SW480 (cell line): ENCODE measurements around the gene NPIPB6.

Experiments
- DNase-seq: peaks from one replicate; pipeline ENCODE4 v3.0.0-alpha.2; 2016; ENCODE audit warnings: low spot score

NPIPB6 gene

DNA sequence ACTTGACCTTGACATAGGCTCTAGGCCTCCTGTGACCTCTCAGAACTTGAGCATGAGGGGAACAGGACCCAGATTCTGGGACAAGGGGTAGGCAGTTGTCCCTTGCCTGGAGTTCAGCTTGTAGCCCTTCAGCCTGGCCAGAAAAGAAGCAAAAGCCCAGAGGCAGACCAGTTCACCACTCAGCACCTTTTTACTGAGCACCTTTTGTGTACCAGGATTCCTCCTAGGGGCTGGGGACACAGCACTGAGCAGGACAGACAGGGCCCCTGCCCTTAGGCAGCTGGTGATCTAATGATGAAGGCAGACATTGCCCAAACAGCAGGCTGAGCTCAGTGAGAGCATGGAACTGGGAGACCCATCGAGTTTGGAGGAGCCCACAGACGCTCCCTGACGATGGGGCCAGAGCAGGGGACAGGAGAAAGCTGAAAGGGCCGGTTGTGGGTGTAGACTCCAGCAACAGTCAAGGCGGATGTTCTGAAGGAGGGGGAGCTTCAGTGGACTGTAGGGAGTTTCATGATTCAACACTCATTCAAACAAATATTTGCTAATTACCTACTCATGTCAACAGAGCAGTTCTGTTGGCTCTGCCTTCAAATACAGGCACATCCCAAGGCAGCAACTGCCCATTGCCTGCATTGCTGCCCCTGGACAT lies 38.9 kb downstream of the NPIPB6 start:
- DNase-seq = no peak

DNA sequence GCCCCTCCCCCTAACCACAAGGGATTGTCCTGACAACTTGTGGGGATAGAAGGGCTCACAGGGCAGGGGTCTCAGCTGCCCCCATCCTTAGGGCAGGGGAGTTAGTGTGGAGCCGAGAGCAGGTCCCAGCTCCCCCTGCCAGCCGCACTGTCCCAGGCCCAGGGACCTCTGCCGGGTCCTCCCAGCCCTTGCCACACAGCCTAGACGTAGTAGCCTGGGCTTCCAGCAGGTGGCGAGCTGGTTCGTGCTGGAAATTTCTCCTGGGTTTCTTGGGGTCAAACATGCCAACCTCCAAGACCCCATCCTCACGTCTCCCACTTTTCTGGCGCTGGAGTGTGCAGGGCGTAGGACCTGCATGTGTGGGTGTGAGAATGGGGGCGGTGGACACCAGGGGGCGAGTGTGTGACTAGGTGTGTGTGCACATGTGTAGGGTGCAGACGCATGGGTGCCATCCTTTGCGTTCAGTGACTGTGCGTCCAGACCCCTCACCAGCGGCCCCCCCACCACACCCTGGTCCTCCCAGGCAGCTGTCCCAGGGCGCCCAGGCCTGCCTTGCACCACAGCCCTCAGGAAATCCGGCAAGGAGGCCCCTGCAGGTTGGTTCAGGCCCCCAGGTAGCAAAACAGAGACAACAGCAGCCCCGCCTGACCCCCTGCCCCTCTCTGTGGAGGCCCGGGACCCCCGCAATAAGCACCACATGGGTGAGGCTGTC lies 41.5 kb downstream of the NPIPB6 start:
- no peak for DNase-seq

DNA sequence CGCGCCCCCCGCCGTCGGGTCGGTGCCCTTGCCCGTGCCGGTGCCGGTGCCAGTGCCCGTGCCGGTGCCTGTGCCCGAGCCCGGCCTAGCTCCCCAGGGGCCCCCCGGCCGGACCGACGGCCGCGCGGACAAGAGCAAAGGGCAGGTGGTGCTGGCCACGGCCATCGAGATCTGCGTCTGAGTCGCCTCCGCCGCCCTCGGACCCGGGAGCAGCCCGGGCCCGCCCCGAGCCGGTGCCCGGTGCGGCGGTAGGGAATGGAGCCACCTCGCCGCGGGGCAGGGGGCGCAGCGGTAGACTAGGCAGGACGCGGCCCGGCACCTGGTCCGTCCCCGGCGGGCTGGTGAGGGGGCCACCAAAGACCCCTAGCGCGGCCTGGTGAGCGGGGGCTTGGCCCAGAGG lies 42.6 kb downstream of the NPIPB6 start:
- no peak for DNase-seq

DNA sequence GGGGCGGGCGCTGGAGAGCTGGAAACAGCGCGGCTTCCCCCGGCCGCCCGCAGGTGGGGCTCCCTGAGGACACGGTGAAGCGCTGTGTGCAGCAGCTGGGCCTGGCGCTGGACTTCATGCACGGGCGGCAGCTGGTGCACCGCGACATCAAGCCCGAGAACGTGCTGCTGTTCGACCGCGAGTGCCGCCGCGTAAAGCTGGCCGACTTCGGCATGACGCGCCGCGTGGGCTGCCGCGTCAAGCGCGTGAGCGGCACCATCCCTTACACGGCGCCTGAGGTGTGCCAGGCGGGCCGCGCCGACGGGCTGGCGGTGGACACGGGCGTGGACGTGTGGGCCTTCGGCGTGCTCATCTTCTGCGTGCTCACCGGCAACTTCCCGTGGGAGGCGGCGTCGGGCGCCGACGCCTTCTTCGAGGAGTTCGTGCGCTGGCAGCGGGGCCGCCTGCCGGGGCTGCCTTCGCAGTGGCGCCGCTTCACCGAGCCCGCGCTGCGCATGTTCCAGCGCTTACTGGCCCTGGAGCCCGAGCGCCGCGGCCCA lies 43.2 kb downstream of the NPIPB6 start:
- no peak for DNase-seq

DNA sequence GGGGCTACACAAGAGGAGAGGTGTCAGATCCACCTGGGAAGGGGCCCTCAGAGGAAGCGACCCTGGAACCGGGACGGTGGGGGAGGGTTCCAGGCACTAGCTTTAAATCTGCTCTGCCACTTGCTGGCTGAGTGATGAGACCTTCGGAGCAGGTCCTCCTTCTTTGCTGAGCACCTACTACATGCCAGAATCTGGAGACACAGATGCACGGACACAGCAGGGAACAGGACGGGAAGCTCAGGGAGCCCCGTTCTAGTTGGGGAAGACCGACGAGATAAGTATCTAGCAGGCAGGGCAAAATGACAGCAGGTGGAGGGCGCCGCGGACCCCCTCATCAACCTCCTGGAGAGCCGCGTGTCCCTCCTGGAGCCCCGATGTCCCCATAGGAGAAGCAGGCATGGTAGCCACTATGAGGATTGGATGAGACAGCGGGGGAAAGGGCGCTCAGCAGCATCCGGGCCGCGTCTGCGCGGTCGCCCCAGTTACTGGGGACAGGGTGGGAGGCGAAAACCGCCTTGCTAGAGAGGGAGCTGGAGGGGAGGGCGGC lies 43.8 kb downstream of the NPIPB6 start:
- DNase-seq = no peak

DNA sequence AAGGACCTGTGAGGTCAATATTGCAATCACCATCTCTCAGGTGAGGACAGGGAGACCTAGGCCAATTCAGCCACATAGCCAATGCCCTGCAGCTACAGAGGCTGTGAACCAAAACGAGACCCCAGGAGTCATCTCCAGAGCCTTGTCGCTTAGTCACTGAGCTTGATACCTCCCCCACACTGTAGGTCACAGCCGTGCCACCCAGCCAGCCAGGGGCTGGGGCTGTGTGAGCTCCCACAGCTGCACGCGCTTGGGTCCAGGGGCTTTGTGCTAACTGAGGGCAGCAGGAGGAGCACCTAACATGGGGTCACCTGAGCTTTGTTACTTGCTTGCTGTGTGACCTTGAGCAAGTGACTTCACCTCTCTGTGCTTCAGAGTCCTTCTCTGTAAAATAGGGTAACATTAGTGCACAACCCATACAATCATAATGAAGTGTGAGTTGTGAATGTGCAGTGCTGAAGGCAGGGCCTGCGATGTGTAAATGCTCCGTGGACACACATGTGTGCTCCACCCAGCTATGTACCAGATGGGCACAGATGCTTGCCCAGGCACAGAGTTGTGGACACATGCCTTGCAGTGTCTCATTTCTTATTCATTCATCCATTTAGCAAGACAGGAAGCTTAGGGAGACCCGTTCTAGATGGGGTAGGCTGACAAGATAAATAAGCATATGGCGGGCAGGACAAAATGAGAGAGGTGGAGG lies 45.1 kb downstream of the NPIPB6 start:
- DNase-seq = no peak

DNA sequence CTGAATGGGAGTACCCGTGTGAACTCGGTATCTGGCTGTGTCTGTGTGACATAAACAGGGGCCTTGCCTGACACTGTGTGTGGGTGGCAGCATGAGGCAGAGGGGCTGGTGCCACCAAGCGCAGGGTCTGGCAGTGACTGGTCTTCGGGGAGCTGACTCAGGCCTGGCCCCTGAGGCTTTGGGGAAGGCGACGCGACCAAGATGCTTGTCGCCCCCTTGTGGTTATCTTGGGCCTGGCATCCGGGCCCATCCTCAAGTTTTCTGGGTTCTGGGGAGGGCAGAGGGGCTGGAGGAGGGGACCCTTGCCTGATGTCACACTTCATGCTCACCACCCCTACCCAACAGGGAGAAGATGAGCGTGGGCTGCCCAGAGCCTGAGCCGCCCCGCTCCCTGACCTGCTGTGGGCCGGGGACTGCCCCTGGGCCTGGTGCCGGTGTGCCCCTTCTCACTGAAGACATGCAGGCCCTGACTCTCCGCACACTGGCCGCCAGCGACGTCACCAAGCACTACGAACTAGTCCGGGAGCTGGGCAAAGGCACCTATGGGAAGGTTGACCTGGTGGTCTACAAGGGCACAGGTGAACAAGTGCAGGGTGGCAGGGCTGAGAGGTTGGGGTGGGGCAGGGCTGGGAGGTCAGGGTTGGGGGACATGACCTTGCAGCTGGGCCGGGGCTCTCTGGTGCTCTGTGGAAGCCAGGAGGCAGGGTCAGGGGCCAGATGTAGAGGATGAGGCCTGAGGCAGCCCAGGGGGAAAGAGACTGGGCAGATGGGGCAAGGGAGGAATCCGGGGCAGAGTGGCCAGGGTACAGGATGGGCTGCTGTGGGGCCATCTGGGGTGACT lies 46.0 kb downstream of the NPIPB6 start:
- DNase-seq = peak; percentile 44

DNA sequence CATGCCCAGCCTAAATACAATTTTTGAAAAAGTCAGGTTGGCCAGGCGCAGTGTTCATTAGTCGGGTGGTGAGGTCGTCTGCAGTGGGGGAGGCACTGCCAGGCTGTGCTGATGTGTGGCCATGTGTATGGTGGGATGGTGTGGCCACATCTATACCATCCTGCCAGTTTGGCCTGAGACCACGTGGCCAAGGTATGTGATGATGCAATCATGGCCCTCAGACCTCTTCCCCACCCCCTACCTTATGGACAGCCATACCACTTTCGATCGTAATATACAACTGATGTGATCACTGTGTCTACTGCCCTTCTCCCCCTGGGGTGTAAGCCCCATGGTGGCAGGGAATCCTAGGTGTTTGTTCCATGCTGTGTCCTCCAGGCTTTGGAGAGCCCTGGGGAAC lies 47.3 kb downstream of the NPIPB6 start:
- DNase-seq = no peak

DNA sequence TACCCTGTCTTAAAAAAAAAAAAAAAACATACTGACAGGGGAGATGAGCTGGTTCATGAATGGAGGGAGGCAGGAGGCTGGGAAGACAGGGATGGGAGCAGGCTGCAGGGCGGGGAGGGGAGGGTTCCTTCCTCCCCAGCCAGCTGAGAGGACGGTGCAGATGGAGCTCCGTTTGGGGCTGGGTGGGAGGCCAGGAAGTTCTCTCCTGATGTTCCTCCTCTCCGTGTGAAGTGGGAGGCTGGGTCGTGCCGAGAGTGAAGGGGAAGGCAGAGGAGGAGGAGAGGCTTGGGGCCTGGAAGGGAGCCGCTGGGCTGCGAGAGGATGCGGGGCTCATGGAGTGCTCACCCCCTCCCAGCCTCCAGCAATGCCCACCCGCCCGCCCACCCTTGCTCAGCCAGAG lies 49.7 kb downstream of the NPIPB6 start:
- DNase-seq = no peak

DNA sequence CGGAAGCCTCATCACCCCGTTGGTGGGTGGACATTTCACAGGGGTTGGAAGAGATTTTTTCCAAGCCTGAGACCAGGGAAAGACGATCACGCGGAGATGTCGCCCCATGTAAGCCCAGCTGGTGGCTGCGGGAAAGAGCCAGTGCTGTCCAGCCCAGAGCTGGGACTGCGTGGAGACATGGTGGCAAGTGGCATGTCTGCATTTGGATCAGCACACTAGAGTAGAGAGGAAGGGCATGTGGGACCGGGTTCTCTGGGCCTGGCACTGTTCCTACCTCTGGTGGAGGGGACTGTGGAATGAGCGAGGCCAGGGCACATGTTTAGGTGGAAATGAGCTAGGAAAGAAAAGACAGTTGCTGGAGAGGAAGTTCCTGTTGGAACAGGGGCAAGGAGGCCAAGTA lies 51.0 kb downstream of the NPIPB6 start:
- no peak for DNase-seq

DNA sequence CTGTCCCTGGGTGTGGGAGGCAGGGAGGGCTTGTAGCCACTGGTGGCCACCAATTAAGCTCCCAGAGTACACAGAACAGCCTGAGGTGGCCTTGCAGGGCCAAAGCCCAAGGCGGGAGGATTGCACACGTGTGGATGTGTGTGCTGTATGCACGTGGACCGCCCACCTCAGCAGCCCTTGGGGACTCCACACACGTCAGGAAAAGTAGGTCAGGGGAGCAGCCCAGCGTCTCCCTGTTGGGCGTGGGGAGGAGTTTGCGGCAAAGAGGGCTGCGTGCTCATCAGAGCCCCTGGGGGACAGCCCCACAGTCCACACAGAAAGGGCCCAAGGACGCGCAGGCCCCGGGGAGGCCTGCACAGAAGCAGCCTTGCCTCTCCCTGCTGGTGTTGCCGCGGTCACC lies 51.4 kb downstream of the NPIPB6 start:
- DNase-seq = no peak

DNA sequence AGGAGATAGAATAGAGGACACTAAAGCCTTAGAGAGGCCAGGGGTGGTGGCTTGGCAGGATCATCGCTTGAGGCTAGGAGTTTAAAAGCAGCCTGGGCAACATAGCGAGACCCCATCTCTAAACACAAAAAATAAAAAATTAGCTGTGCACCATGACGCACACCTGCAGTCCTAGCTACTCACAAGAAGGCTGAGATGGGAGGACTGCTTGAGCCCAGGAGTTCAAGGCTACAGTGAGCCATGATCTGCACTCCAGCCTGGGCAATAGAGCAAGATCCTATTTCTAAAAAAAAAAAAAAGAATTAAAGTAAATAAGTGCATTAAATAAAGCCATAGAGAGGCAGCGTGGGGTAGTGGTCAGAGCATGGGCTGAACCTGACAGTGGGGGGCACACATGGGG lies 51.9 kb downstream of the NPIPB6 start:
- DNase-seq = no peak

DNA sequence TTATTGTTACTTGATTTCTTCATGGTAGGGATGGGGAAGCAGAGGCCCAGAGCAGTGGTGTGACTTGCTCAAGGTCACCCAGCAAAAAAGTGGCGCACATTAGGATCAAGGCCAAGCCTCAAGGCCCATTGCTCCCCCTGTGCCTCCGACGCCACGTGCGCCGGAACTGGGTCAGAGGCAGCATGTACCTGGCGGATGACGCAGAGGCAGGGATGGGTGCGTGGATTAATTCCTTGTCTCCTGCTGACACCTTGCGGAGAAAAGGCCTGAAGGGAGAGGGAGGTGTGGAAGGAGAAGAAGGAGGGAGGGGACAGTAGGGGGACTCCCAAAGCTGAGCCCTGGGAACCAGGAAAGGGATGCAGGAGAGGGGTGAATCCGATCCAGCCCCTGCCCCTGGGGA lies 52.5 kb downstream of the NPIPB6 start:
- no peak for DNase-seq

DNA sequence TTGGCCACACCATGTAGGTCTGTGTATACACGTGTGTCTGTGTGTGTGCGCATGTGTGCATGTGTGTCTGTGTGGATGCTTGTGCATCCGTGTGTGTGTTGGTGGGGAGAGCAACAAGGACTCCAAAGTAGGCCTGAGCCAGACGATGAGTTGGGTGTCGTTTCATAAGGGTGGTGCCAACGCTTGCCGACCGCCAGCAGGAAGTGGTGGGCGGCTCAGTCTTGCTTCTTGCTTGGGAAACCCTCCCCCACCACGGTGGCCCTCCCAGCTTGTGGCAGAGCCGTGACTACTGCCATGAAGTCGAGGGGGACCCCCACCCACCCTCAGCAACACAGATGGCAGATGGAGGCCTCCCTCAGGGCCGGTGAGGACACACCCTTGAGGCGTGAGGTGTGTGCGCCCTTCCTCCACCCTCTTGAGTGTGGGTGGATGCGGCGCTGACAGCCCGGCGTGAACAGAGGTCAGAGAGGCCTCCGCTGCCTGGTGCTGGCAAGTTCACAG lies 53.4 kb downstream of the NPIPB6 start:
- no peak for DNase-seq

DNA sequence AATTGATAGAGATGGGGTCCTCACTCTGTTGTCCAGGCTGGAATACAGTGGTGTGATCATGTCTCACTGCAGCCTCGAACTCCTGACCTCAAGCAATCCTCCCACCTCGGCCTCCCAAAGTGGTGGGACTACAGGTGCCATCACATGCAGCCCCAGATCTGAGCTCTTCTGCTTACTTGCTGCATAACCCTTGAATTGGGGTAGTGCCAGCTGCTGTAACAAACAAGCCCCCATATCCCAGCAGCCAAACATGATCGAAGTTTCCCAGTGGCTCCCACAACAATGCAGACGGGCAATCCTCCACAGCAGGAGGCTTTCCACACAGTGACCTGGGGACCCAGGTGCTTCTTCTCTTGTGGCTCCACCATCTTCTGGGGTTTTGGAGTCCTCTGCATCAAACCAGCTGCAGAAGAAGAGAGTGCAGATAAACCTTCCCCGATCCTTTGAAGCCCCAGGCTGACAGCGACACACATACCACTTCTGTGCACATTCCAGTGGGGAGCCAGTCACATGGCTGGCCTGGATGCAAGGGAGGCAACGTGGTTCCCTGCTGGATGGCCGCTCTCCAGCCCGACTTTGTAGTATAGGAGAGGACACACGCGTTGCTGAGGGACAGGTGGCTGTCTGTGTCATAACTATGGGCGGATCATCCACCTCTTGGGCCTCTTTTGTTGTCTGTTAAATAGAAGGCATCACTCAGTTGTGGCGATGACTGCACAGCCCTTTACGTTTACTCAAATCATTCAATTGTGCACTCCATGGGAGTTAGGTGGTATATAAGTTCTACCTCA lies 54.3 kb downstream of the NPIPB6 start:
- no peak for DNase-seq

DNA sequence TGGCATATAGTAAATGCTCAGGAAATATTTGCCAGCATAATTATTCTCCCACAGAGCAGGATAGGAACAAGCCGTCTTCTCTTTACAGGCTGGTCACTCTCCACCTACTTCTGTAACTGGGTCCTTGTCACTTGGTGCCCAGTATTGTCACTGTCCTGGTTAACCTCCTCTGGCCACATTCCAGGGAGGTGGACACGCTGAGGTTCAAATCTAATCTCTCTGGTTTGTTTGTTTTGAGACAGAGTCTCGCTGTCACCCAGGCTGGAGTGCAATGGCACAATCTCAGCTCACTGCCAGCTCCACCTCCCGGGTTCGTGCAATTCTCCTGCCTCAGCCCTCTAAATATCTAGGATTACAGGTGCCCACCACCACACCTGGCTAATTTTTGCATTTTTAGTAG lies 55.4 kb downstream of the NPIPB6 start:
- no peak for DNase-seq

DNA sequence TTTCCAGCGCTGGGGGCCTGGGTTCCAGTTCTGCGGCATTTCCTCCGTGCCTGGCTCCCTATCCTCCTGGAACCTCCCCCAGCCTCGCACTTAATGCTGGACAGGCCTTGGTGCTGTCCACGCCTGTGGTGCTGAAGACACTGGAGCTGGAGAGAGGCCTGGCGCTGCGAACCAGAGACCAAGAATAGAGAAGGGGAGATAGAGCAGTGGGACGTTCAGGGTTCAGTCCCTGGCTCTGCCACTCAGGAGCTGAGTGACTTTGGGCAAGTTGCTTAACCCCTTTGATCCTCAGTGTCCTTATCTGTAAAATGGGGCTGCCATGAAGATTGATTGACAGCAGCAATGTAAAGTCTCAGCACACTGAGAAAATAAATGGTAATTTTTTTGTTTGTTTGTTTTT lies 59.1 kb downstream of the NPIPB6 start:
- no peak for DNase-seq

DNA sequence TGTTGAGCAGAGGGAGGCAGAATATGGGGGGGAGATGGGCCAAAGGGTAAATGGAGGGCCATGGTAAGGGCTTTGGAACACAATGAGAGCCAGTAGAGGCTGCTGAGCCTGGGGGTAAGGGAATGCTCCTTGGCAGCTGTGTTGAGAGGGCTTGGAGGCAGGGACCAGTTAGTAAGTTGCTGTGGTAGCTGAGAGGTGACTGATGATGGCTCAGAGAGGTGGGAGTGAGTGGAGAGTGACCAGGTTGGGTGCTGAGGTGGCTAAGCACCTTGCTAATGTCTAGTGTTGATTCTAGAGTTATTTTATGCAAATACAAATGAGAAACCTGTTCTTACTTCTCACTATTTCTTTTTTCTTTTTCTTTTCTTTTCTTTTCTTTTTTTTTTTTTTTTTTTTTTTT lies 60.2 kb downstream of the NPIPB6 start:
- no peak for DNase-seq

DNA sequence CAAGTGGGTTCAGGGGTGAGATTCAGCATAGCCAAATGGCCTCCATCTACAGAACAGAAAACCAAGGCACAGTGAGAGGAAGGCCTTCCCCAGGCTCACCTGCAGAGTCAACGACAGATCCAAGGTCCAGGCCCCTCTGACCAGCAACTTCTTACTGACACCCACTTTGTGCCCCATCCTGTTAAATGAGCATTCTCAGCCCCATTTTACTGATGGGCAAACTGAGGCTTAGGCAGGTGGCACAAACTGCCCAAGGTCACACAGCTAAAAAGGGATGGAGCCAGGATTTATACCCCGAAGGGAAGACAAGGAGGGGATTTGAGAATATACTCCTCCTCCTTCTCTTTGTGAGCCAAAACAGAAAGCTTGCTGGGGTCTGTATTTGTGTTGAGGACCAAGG lies 61.7 kb downstream of the NPIPB6 start:
- DNase-seq = no peak

DNA sequence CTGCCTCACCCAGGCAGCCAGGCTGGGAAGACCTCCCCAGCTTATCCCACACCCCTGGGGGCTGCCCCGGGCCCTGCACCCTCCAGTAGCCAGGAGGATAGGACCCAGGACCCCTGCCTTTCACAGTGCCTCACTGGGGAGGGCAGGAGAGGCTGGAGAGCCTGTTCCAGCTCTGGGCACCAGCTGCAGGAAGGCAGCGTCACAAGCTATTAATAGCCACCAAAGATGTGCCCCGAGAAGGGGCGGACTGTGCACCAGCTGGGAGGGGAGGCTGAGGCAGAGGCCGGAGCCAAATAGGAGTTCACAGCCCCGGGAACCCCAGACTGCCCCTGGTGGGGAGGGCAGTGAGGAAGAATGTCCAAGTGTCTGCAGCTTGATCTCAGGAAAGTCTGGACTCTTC lies 62.2 kb downstream of the NPIPB6 start:
- DNase-seq = no peak

DNA sequence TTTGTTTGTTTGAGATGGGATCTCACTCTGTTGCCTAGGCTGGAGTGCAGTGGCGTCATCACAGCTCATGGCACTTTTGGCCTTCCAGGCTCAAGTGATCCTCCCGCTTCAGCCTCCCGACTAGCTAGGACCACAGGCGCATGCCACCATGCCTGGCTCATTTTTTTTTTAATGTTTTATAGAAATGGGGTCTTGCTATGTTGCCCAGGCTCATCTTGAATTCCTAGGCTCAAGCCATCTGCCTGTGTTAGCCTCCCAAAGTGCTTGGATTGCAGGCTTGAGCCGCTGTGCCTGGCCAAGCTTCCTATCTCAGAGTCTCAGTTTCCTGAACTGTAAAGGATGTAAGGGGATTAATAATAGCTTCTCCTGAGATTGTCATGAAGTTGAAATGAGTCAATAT lies 63.0 kb downstream of the NPIPB6 start:
- DNase-seq = no peak
